K562 (cell line): ENCODE results near the gene HYPK. TPM values are rescaled to one million over a fixed set of nuclear protein-coding genes. Genes with fewer than 3 reads are reported as not detected.
A peak's percentile ranks its signal among the peaks of the same experiment; 100 is the strongest.

ENCODE experiments used
- FOS ChIP-seq: IDR thresholded peaks from 3 replicates; pipeline ENCODE4 v1.6.1; 2011; ENCODE audit not compliant: insufficient read length; ENCODE audit errors: extremely low read depth
- GABPA ChIP-seq: fragments of 200-800 bp; sonication (Bioruptor generic); conservative IDR thresholded peaks from 2 replicates; pipeline ENCODE4 v1.6.1; 2016; ENCODE audit warnings: low read depth, missing genetic modification characterization, missing compliant biosample characterization
- GATA2 ChIP-seq: sonication (generic); formaldehyde crosslinking; IDR thresholded peaks from 2 replicates; pipeline ENCODE4 v1.4.0; 2020; ENCODE audit warnings: mild to moderate bottlenecking, missing genetic modification reagents
- JUN ChIP-seq, 2 experiments: sonication (generic) in 1 of 2; formaldehyde crosslinking in 1 of 2; IDR thresholded peaks; 2 replicates each; pipeline versions ENCODE4 v1.6.1 to v1.8.0; 2012 to 2022; ENCODE audit warnings: borderline replicate concordance in 2 of 2, mild to moderate bottlenecking in 2 of 2, improper control_type of control experiment in 1 of 2, low read depth in 1 of 2, low read length in 1 of 2, missing genetic modification reagents in 1 of 2
- KLF1 ChIP-seq: fragments of 450-650 bp; IDR thresholded peaks from 2 replicates; pipeline ENCODE4 v1.6.1; 2016; ENCODE audit warnings: missing genetic modification characterization, missing compliant biosample characterization
- NBN ChIP-seq: fragments of 450-650 bp; IDR thresholded peaks from 2 replicates; pipeline ENCODE4 v1.6.1; 2016; ENCODE audit warnings: low read depth, mild to moderate bottlenecking
- POLR2AphosphoS2 ChIP-seq: IDR thresholded peaks from 2 replicates; pipeline ENCODE4 v1.6.1; 2012; ENCODE audit warnings: low read length, improper control_type of control experiment
- POLR2AphosphoS5 ChIP-seq: IDR thresholded peaks from 2 replicates; pipeline ENCODE4 v1.6.1; 2011; ENCODE audit warnings: mild to moderate bottlenecking, low read depth, low read length, moderate library complexity; ENCODE audit not compliant: control insufficient read depth, insufficient read depth
- SPI1 ChIP-seq: IDR thresholded peaks from 2 replicates; pipeline ENCODE4 v1.6.1; 2011; ENCODE audit warnings: low read depth, low read length, control low read depth, borderline replicate concordance
- XRCC5 ChIP-seq: fragments of 200-400 bp; formaldehyde crosslinking; IDR thresholded peaks from 2 replicates; pipeline ENCODE4 v1.6.1; 2017; ENCODE audit warnings: low read depth, mild to moderate bottlenecking, low read length
- ZBTB7A ChIP-seq: IDR thresholded peaks from 2 replicates; pipeline ENCODE4 v1.6.1; 2011; ENCODE audit warnings: low read depth, mild to moderate bottlenecking, low read length, moderate library complexity, borderline replicate concordance; ENCODE audit not compliant: control insufficient read depth
- ZFPM2 ChIP-seq: fragments of 250-450 bp; sonication (Bioruptor Pico); IDR thresholded peaks from 2 replicates; pipeline ENCODE4 v1.5.1; 2022; ENCODE audit warnings: mild to moderate bottlenecking
- ZNF24 ChIP-seq: fragments of 450-650 bp; IDR thresholded peaks from 2 replicates; pipeline ENCODE4 v1.6.1; 2016
- ZNF316 ChIP-seq: fragments of 450-650 bp; IDR thresholded peaks from 2 replicates; pipeline ENCODE4 v1.6.1; 2016
- ZNF589 ChIP-seq: fragments of 200-800 bp; sonication (Bioruptor generic); IDR thresholded peaks from 2 replicates; pipeline ENCODE4 v1.6.1; 2016; ENCODE audit warnings: low read depth, missing genetic modification characterization, missing compliant biosample characterization
- ZNF764 ChIP-seq: fragments of 250-450 bp; sonication (Bioruptor Pico); IDR thresholded peaks from 2 replicates; pipeline ENCODE4 v1.4.0; 2020; ENCODE audit warnings: low read depth, mild to moderate bottlenecking, moderate library complexity
- polyA plus RNA-seq, 8 experiments: library from polyadenylated mRNA; depleted of rRNA in 4 of 8; stranded (reverse) in 5 of 8; unstranded in 3 of 8; fragments of >200 nt; fragmentation: Nextera tagmentation in 2 of 8; fragmentation: Illumina TruSeq in 1 of 8; extraction: Ambion mirVana in 2 of 8; extraction: Trizol in 1 of 8; gene quantifications; 2 replicates each; pipeline versions ENCODE4 v1.2.1 to v1.2.3, GENCODE V29; 2011 to 2014; ENCODE audit warnings: inconsistent platforms in 1 of 8, missing spikeins in 1 of 8
- total RNA-seq, 7 experiments: library from RNA; depleted of rRNA in 6 of 7; stranded (reverse); fragments of >200 nt in 6 of 7; fragmentation: Illumina TruSeq in 2 of 7; extraction: Trizol in 2 of 7; gene quantifications; 2 replicates each; pipeline versions ENCODE4 v1.2.1 to v1.2.3, GENCODE V29; 2011 to 2021; ENCODE audit warnings: low replicate concordance in 1 of 7
- TF ChIP-seq, protein P1 (sequence below): fragments of 250-450 bp; sonication (Bioruptor Pico); IDR thresholded peaks from 2 replicates; pipeline ENCODE4 v1.4.0; 2020; ENCODE audit warnings: mild to moderate bottlenecking
- TF ChIP-seq, protein P2 (sequence below): sonication (generic); formaldehyde crosslinking; IDR thresholded peaks from 2 replicates; pipeline ENCODE4 v1.8.0; 2022; ENCODE audit warnings: mild to moderate bottlenecking, missing genetic modification reagents
- TF ChIP-seq, protein P3 (sequence below), 3 experiments: IDR thresholded peaks in 2 of 3; conservative IDR thresholded peaks in 1 of 3; 2 replicates each; pipeline ENCODE4 v1.5.1; 2011 to 2012; ENCODE audit warnings: low read length in 3 of 3, mild to moderate bottlenecking in 3 of 3, control low read depth in 2 of 3, improper control_type of control experiment in 1 of 3, inconsistent platforms in 1 of 3, low read depth in 1 of 3, mixed read lengths in 1 of 3, moderate library complexity in 1 of 3; ENCODE audit not compliant: insufficient read depth in 2 of 3

The HYPK gene
- total and polyA plus RNA-seq, 9 of the 15 experiments (the other 6 are each of a cell fraction or from before 2014, with no cell fraction given): 7.2 to 28.0 (median 21.1) TPM

DNA sequence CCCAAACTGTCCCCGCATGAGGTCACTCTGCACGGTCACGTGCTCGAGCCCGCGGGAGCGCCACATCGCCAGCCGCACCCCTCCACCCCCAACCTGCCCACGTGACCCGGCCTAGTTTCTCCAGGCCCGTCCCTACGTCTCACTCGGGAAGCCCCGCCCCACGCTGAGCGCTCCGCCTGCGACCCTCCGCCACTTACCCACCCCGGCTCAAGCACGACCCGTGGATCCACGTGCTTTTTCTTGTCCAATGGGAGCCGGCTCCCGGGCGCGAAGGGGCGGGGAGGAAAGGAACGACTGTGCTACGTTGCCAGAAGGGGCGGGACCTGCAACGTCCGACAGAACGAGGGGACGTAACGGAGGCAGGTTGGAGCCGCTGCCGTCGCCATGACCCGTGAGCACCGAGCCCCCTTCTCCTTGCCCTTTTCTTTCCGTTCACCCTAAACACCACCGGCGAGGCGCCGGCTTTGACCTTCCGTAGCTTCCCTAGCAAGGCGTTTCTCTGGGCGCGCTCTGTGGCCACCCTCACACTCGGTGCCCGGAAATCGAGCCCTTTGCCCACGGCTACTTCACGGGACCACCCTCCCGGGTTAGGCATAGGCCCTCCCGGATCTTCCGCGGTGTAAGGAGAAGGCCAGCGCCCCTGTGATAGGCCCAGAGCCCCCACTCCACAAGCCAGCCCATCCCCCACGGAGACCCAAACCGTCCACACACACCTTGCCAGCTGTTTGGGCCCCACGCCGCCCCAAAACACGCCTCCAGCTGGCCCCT is 8.2 kb upstream of the HYPK start, which contains the start of gene SERF2 (continued):
- TF ChIP-seq JUN (IDR thresholded peaks at IDR 0.05; ENCODE audit: borderline replicate concordance, low read depth, low read length) (peak; percentile 93), JUN (CRISPR knock-in tag; IDR thresholded peaks at IDR 0.05; ENCODE audit: borderline replicate concordance) (no peak), POLR2AphosphoS2 (peak; percentile 84; the same call in 1 of the 2 replicates), NBN (peak; percentile 17; the same call in 1 of the 2 replicates), KLF1 (tag) (0 out of 2 replicates have a peak, but pooled peaks have one; percentile 70), ZNF316 (peak; percentile 14; the same call in 1 of the 2 replicates), ZNF764 (CRISPR knock-in tag) (no peak), SPI1 (no peak), ZNF24 (no peak), POLR2AphosphoS5 (peak; percentile 71), ZFPM2 (CRISPR knock-in tag) (0 out of 2 replicates have a peak, but pooled peaks have one; percentile 69), FOS (peak; percentile 40), XRCC5 (no peak), ZBTB7A (peak; percentile 97), GATA2 (CRISPR knock-in tag) (no peak), ZNF589 (CRISPR knock-in tag) (peak; percentile 47; the same call in 1 of the 2 replicates), GABPA (tag) (peak; percentile 46; the same call in 1 of the 2 replicates)
- TF ChIP-seq, protein P1, sequence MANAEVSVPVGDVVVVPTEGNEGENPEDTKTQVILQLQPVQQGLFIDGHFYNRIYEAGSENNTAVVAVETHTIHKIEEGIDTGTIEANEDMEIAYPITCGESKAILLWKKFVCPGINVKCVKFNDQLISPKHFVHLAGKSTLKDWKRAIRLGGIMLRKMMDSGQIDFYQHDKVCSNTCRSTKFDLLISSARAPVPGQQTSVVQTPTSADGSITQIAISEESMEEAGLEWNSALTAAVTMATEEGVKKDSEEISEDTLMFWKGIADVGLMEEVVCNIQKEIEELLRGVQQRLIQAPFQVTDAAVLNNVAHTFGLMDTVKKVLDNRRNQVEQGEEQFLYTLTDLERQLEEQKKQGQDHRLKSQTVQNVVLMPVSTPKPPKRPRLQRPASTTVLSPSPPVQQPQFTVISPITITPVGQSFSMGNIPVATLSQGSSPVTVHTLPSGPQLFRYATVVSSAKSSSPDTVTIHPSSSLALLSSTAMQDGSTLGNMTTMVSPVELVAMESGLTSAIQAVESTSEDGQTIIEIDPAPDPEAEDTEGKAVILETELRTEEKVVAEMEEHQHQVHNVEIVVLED (CRISPR knock-in tag): peak; percentile 84
- TF ChIP-seq, protein P2, sequence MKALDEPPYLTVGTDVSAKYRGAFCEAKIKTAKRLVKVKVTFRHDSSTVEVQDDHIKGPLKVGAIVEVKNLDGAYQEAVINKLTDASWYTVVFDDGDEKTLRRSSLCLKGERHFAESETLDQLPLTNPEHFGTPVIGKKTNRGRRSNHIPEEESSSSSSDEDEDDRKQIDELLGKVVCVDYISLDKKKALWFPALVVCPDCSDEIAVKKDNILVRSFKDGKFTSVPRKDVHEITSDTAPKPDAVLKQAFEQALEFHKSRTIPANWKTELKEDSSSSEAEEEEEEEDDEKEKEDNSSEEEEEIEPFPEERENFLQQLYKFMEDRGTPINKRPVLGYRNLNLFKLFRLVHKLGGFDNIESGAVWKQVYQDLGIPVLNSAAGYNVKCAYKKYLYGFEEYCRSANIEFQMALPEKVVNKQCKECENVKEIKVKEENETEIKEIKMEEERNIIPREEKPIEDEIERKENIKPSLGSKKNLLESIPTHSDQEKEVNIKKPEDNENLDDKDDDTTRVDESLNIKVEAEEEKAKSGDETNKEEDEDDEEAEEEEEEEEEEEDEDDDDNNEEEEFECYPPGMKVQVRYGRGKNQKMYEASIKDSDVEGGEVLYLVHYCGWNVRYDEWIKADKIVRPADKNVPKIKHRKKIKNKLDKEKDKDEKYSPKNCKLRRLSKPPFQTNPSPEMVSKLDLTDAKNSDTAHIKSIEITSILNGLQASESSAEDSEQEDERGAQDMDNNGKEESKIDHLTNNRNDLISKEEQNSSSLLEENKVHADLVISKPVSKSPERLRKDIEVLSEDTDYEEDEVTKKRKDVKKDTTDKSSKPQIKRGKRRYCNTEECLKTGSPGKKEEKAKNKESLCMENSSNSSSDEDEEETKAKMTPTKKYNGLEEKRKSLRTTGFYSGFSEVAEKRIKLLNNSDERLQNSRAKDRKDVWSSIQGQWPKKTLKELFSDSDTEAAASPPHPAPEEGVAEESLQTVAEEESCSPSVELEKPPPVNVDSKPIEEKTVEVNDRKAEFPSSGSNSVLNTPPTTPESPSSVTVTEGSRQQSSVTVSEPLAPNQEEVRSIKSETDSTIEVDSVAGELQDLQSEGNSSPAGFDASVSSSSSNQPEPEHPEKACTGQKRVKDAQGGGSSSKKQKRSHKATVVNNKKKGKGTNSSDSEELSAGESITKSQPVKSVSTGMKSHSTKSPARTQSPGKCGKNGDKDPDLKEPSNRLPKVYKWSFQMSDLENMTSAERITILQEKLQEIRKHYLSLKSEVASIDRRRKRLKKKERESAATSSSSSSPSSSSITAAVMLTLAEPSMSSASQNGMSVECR: peak; percentile 81; the same call in 1 of the 2 replicates
- TF ChIP-seq, protein P3, sequence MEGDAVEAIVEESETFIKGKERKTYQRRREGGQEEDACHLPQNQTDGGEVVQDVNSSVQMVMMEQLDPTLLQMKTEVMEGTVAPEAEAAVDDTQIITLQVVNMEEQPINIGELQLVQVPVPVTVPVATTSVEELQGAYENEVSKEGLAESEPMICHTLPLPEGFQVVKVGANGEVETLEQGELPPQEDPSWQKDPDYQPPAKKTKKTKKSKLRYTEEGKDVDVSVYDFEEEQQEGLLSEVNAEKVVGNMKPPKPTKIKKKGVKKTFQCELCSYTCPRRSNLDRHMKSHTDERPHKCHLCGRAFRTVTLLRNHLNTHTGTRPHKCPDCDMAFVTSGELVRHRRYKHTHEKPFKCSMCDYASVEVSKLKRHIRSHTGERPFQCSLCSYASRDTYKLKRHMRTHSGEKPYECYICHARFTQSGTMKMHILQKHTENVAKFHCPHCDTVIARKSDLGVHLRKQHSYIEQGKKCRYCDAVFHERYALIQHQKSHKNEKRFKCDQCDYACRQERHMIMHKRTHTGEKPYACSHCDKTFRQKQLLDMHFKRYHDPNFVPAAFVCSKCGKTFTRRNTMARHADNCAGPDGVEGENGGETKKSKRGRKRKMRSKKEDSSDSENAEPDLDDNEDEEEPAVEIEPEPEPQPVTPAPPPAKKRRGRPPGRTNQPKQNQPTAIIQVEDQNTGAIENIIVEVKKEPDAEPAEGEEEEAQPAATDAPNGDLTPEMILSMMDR (IDR thresholded peaks at IDR 0.05 in 2 of 3, conservative IDR thresholded peaks at IDR 0.05 in 1 of 3; ENCODE audit: insufficient read depth in 2 of 3, low read depth in 1 of 3, low read length in 3 of 3): no peak
